Raji (cell line): ENCODE data around the gene CACNA2D4.

Experiments
- POLR2A ChIP-seq: IDR thresholded peaks from 2 replicates; pipeline ENCODE4 v1.6.1; 2011; ENCODE audit warnings: low read depth, low read length, control low read depth; ENCODE audit not compliant: insufficient read depth

The CACNA2D4 gene

DNA sequence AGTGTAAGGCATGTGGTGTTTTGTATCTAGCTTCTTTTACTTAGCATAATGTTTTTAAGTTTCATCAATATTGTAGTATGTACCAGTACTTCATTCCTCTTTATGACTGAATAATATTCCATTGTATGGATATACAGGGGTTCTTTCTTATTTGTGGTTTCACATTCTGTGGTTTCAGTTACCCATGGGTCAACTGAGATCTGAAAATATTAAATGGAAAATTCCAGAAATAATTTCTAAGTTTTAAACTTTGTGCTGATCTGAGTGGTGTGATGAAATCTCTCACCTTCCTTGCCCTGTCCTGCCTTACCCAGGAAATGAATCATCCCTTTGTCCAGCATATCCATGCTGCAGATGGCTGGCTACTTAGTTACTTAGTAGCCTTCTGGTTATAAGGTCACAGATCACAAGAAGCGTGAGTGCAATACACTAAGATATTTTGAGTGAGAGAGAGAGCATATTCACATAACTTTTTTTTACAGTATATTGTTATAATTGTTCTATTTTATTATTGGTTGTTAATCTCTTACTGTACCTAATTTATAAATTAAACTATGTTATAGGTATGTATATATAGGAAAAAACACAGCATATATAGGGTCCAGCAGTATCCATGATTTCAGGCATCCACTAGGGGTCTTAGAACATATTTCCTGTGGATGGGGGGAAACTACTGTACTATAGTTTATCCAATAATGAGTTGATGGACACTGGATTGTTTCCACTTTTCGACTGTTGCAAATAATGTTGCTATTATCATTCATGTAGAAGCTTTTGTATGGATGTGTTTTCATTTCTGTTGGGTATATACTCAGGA is 157.7 kb downstream of the CACNA2D4 start:
- no peak for TF ChIP-seq POLR2A

DNA sequence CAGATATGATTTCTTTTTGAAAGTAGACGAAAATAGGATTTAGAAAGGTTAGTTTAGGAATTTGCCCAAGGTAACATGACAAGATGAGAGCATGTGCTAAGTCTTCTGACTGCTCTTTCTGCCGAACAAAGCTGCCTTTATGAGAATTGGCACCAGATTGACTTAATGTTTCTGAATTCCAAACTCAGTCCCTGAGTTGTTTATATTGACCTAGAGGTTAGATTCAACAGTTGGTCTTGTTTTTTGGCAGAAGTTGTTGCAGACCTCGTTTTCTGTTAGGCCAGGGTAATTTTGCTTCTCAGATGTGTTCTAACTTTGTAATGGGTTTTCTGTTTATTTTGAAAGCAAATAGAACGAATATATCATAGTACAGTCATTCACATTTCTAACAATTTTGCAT is 159.6 kb downstream of the CACNA2D4 start:
- no peak for TF ChIP-seq POLR2A

DNA sequence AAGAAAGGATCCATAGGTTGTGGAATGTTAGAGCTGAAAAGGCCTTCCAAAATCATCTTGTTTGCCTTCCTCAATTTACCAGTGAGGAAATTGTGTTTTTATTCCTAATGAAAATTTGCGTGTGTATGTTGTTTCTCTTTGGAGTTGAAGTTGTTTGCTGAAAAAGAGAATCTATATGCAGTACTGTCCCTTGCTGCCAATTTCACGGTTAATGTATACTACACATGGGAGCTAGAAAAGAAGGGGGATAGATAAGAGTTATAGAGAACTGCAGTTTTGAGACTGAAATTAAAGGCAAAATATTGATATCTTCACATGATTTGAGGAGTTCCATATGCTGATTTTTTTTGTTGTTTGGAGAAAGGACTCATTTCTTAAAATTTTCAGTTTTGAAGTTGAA is 160.1 kb downstream of the CACNA2D4 start:
- TF ChIP-seq POLR2A = no peak

DNA sequence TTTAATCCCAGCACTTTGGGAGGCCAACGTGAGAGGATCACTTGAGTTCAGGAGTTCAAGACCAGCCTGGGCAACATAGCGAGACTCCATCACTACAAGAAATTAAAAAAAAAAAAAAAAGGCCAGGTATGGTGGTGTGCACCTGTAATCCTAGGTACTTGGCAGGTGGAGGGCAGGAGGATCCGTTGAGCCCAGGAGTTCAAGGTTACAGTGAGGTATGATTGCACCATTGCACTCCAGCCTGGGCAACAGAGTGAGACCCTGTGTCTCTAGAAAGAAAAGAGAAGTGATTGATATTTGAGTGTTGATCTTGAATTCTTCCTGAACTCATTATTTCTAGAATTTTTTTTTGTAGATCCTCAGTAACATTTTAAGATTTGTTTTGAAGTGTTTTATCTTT is 168.2 kb downstream of the CACNA2D4 start:
- TF ChIP-seq POLR2A = no peak

DNA sequence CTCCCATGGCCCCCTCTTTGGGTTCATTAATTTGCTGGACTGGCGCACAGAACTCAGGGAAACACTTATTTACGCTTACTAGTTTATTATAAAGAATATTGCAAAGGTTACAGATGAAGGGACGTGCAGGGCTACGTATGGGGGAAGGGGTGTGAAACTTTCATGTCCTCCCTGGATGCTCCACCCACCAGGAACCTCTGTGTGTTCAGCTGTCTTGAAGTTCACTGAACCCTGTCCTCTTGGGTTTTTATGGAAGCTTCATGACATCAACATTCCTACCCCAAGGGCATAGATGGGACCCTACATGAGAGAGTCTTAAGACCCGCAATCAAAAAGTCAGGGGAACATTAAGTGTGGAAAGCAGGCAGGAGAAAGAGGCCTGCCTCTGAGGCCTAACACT is 169.4 kb downstream of the CACNA2D4 start:
- no peak for TF ChIP-seq POLR2A

DNA sequence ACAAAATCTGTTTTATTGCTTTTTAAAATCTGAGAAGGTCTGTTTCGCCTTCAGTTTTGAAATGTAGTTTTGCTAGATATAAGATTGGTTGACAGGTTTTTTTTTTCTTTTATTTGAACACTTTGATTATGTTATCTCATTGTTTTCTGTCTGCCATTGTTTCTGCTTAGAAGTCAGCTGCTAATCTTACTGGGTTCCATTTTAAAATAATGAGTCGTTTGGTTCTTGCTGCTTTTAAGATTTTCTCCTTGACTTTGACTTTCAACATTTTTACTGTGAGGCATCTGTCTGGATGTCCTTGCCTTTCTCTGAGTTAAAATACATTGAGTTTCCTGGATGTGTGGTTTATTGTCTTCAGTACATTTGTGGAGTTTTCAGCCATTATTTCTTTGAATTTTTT is 170.8 kb downstream of the CACNA2D4 start:
- no peak for TF ChIP-seq POLR2A

DNA sequence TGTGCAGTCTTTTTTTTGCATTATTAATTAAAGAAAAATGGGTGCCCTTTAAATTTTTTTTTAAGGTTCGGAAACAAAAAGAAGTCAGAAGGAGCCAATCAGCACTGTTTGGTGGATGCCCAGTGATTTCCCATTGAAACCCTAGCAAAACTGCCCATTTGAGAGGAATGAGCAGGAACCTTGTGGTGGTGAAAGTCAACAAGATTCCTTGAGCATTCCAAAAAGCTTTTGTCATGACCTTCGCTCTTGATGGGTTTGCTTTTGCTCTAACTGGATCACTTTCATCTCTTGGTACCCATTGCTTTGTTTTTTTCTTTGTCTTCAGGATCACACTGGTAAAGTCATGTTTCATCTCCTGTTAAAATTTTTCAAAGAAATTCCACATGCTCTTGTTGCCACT is 173.5 kb downstream of the CACNA2D4 start:
- TF ChIP-seq POLR2A = no peak
